AG10803 (cell line): ENCODE measurements around the gene SYNPO2.

ENCODE experiments used
- DNase-seq: peaks from one replicate; pipeline ENCODE4 v3.0.0; 2010; ENCODE audit warnings: low read depth
- H3K4me3 ChIP-seq: 2 replicates; pipeline ENCODE4 v1.5.1; 2011; ENCODE audit warnings: mild to moderate bottlenecking, low read length, control low read depth
- TF ChIP-seq, protein P1 (sequence below): conservative IDR thresholded peaks from 2 replicates; pipeline ENCODE4 v1.5.1; 2011; ENCODE audit warnings: mild to moderate bottlenecking, low read length, control low read depth, inconsistent platforms

Gene SYNPO2

GRCh38 chr4:119029847-119030535 is 141.3 kb downstream of the SYNPO2 start:
- TF ChIP-seq, protein P1, sequence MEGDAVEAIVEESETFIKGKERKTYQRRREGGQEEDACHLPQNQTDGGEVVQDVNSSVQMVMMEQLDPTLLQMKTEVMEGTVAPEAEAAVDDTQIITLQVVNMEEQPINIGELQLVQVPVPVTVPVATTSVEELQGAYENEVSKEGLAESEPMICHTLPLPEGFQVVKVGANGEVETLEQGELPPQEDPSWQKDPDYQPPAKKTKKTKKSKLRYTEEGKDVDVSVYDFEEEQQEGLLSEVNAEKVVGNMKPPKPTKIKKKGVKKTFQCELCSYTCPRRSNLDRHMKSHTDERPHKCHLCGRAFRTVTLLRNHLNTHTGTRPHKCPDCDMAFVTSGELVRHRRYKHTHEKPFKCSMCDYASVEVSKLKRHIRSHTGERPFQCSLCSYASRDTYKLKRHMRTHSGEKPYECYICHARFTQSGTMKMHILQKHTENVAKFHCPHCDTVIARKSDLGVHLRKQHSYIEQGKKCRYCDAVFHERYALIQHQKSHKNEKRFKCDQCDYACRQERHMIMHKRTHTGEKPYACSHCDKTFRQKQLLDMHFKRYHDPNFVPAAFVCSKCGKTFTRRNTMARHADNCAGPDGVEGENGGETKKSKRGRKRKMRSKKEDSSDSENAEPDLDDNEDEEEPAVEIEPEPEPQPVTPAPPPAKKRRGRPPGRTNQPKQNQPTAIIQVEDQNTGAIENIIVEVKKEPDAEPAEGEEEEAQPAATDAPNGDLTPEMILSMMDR = no peak
- no peak for DNase-seq
- peak overlapping the region; percentile 20 for H3K4me3 ChIP-seq

DNA sequence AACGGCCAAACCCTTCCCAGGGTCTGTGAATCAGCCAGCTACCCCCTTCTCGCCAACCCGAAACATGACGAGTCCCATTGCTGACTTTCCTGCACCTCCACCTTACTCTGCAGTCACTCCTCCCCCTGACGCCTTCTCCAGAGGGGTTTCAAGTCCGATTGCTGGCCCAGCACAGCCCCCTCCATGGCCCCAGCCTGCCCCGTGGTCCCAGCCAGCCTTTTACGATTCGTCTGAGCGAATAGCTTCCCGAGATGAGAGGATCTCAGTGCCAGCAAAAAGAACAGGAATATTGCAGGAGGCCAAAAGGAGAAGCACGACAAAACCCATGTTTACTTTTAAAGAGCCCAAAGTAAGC is 141.9 kb downstream of the SYNPO2 start:
- no peak for DNase-seq
- TF ChIP-seq, protein P1 = no peak
- H3K4me3 ChIP-seq = no peak overlapping the region

DNA sequence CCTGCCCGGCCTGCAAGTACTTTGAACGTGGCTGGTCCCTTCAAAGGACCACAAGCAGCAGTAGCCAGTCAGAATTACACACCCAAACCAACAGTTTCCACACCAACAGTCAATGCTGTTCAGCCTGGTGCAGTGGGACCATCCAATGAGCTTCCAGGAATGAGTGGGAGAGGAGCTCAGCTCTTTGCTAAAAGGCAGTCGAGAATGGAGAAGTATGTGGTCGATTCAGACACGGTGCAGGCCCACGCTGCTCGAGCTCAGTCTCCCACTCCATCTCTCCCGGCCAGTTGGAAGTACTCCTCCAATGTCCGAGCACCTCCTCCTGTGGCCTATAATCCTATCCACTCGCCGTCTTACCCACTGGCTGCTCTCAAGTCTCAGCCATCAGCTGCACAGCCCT is 142.6 kb downstream of the SYNPO2 start:
- TF ChIP-seq, protein P1 = no peak
- no peak for DNase-seq
- no peak overlapping the region for H3K4me3 ChIP-seq

DNA sequence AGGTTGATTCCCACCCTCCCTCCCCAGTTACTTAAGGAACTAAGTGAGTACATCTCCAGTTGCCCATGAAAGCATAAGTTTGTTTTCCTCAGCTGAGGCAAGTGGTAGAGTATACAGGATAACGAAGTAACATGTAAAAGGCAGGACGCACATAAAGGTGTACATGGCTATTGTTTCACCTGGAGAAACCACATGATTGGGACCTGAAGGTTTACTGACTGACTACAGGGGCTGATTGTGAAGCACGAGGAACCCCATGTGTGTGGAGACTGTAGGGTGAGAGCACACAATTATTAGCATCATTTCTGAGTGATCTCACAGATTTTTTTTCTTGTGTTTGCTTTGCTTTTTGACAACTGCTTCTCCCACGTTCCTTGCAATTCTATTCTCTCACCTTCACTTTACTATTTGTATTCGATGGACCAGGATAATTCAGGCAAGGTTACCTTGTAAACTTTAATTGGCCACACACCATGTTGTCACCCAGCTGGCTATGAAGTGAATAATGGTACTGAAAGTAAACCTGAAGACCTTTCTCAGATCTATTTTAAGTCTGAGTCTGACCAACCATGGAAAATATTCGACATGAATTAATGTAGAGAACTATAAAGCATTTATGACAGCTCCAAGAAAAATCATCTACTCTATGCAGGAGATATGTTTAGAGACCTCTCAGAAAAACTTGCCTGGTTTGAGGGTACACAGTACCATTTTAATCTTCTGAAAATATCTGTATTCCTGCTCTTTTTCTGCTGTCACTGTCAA is 144.4 kb downstream of the SYNPO2 start:
- H3K4me3 ChIP-seq = no peak overlapping the region
- DNase-seq = no peak
- TF ChIP-seq, protein P1 = no peak

- no peak overlapping the region for H3K4me3 ChIP-seq
- TF ChIP-seq, protein P1 = 0 out of 2 replicates have a peak, but pooled peaks have one; percentile 17
- peak; percentile 51 for DNase-seq
Measured at GRCh38 chr4:119034276-119035008, 145.8 kb downstream of the SYNPO2 start.

DNA sequence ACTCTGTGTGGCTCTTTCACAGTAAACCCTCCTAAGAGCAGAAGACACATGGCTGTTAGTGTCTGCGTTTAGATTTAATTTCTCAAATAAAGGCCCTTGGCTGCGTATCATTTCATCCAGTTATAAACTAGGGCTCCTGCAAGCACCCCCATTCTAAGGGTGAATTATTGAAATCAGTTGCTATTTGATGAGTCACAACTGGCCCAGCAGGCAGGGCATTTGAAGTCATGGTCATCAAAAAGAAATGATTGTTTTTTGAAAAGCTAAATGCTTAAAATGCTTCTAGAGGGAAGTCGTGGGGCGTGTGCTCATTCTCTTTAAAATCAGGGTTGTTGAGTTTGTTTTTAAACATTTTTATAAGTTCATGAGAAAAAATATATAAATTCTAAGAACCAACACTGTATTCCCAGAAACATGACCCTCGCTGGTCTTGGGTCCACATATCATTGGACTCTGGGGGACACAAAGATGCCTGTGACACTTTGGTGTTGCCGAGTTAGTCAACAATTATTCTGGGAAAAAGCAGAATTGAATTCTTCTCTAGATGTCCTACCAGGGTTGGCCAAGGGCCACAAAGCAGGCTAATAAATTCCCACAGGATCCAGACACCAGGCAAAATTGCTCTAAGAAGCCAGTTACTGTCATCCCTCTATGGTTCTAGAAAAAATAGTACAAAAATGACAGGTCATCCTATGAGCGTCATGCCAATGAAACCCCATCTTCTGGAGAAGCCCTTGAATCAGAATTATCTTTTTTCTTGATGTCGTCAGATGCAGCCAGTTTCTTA is 147.5 kb downstream of the SYNPO2 start:
- peak; percentile 53 for DNase-seq
- TF ChIP-seq, protein P1 = no peak
- no peak overlapping the region for H3K4me3 ChIP-seq
